OCI-LY3 (cell line): ENCODE measurements around the gene CBX1.

Experiments
- CTCF ChIP-seq: fragments of 200-600, 300-600 bp; sonication (generic); IDR thresholded peaks from 2 replicates; pipeline ENCODE4 v1.5.1; 2014; ENCODE audit warnings: antibody characterized with exemption, low read length, low read depth
- EZH2phosphoT487 ChIP-seq: fragments of 200-600 bp; shearing (Covaris generic); IDR thresholded peaks from 2 replicates; pipeline ENCODE4 v1.6.1; 2018; ENCODE audit warnings: antibody characterized with exemption, mixed run types, low read depth

GRCh38 chr17:48128400-48128799 is 27.1 kb upstream of the CBX1 start:
- no peak for TF ChIP-seq CTCF
- no peak for TF ChIP-seq EZH2phosphoT487
